GM12878 (cell line): ENCODE data around the gene TBC1D20. TPM values are rescaled to one million over a fixed set of nuclear protein-coding genes. Genes with fewer than 3 reads are reported as not detected.

ENCODE experiments used
- ATAC-seq: fragments of 200-7000 bp; cut with Tn5 transposase; 3 replicates; pipeline ENCODE4 v1.9.1; 2020; ENCODE audit warnings: mild to moderate bottlenecking, moderate library complexity
- BruUV-seq: library from RNA; stranded (reverse); fragments of 400-500 nt; replicated peaks from 2 replicates; lab custom pipeline; 2021; lab: Mats Ljungman, UMichigan
- CTCF ChIA-PET: fragments of 300-600 bp; sonication (Branson Sonifier 250); formaldehyde crosslinking; extraction: SDS; loops from one replicate; lab custom pipeline; 2021; ENCODE audit warnings: inconsistent platforms; lab: Yijun Ruan, JAX
- POLR2A ChIA-PET: fragments of 350-600 bp; formaldehyde crosslinking; extraction: SDS; loops from one replicate; lab custom pipeline; 2021; ENCODE audit warnings: inconsistent platforms; lab: Charles Lee
- RAD21 ChIA-PET: fragments of 300-600 bp; sonication (Branson Sonifier 250); formaldehyde crosslinking; loops from one replicate; lab custom pipeline; 2023; ENCODE audit warnings: antibody characterized with exemption; ENCODE audit not compliant: unreplicated experiment; lab: Charles Lee
- SMC1A ChIA-PET: fragments of 300-600 bp; sonication (Branson Sonifier 250); formaldehyde crosslinking; loops from one replicate; lab custom pipeline; 2023; ENCODE audit not compliant: unreplicated experiment, uncharacterized antibody; lab: Charles Lee
- DNase-seq: peaks from one replicate; pipeline ENCODE4 v3.0.0-alpha.2; 2011; ENCODE audit warnings: low read depth, low spot score
- FAIRE-seq: peaks from 3 replicates; lab custom pipeline; 2011; peaks lifted over from hg19 to GRCh38; lab: Jason Lieb, UNC
- H2AFZ ChIP-seq: 2 replicates; pipeline ENCODE4 v1.6.0; 2011; ENCODE audit warnings: low read depth, low read length, control low read depth; ENCODE audit not compliant: control insufficient read depth
- H3K27ac ChIP-seq: 2 replicates; pipeline ENCODE4 v1.5.1; 2011; ENCODE audit warnings: control low read depth; ENCODE audit not compliant: control insufficient read depth, insufficient read depth
- H3K27me3 ChIP-seq, 2 experiments: replicated peaks in 1 of 2; 2 replicates each; pipeline versions ENCODE4 v1.6.0 to v1.6.1; 2011; ENCODE audit warnings: low read length in 1 of 2; ENCODE audit not compliant: control insufficient read depth in 2 of 2, insufficient read depth in 2 of 2
- H3K36me3 ChIP-seq, 2 experiments: 2 replicates each; pipeline ENCODE4 v1.5.1; 2011; ENCODE audit warnings: low read length in 1 of 2; ENCODE audit not compliant: control insufficient read depth in 2 of 2, insufficient read depth in 2 of 2
- H3K4me1 ChIP-seq: 2 replicates; pipeline ENCODE4 v1.6.1; 2011; ENCODE audit warnings: mild to moderate bottlenecking, low read length, moderate library complexity, mixed read lengths; ENCODE audit not compliant: control insufficient read depth, insufficient read depth
- H3K4me2 ChIP-seq: 2 replicates; pipeline ENCODE4 v1.6.0; 2011; ENCODE audit warnings: control low read depth; ENCODE audit not compliant: control insufficient read depth, insufficient read depth
- H3K4me3 ChIP-seq: fragments of 200-600 bp; sonication (generic); 2 replicates; pipeline ENCODE4 v1.5.1; 2016
- H3K79me2 ChIP-seq: 2 replicates; pipeline ENCODE4 v1.6.0; 2011; ENCODE audit warnings: low read length; ENCODE audit not compliant: control insufficient read depth, insufficient read depth
- H3K9ac ChIP-seq: 2 replicates; pipeline ENCODE4 v1.8.0; 2011; ENCODE audit warnings: low read length, control low read depth, mixed read lengths; ENCODE audit not compliant: control insufficient read depth, insufficient read depth
- H3K9me3 ChIP-seq: replicated peaks from 3 replicates; pipeline ENCODE4 v1.5.1; 2011; ENCODE audit warnings: mild to moderate bottlenecking, low read length; ENCODE audit not compliant: control insufficient read depth, insufficient read depth
- H4K20me1 ChIP-seq: 2 replicates; pipeline ENCODE4 v1.6.0; 2011; ENCODE audit not compliant: control insufficient read depth, insufficient read depth
- BCL3 ChIP-seq: IDR thresholded peaks from 2 replicates; pipeline ENCODE4 v1.6.1; 2011; ENCODE audit warnings: borderline replicate concordance, low read depth, mild to moderate bottlenecking, moderate library complexity, low read length; ENCODE audit not compliant: insufficient read depth, poor library complexity, severe bottlenecking
- CEBPB ChIP-seq, 2 experiments: fragments of 150-350 bp in 1 of 2; IDR thresholded peaks; 2 replicates each; pipeline ENCODE4 v1.6.1; 2012 to 2014; ENCODE audit warnings: low read depth in 2 of 2, low read length in 2 of 2, borderline replicate concordance in 1 of 2, inconsistent platforms in 1 of 2
- GABPA ChIP-seq: IDR thresholded peaks from 2 replicates; pipeline ENCODE4 v1.6.1; 2014; ENCODE audit warnings: antibody characterized with exemption, low read depth, mild to moderate bottlenecking, inconsistent platforms
- JUND ChIP-seq: IDR thresholded peaks from 2 replicates; pipeline ENCODE4 v1.6.1; 2012; ENCODE audit warnings: low read depth, mild to moderate bottlenecking, low read length, improper control_type of control experiment, moderate library complexity
- POLR2AphosphoS2 ChIP-seq: IDR thresholded peaks from 2 replicates; pipeline ENCODE4 v1.6.1; 2011; ENCODE audit warnings: low read depth, mild to moderate bottlenecking, low read length, improper control_type of control experiment, moderate library complexity
- TCF7 ChIP-seq: IDR thresholded peaks from 2 replicates; pipeline ENCODE4 v1.6.1; 2014; ENCODE audit warnings: antibody characterized with exemption, borderline replicate concordance
- ZNF622 ChIP-seq: fragments of 450-650 bp; IDR thresholded peaks from 2 replicates; pipeline ENCODE4 v1.6.1; 2017; ENCODE audit warnings: mild to moderate bottlenecking, inconsistent platforms
- WGBS: methylation state at CpG from one replicate; pipeline ENCODE4 v1.1.6; 2016; ENCODE audit warnings: low lambda C conversion rate; ENCODE audit not compliant: insufficient replicate concordance, insufficient coverage; ENCODE audit errors: missing lambda C conversion rate; 5-methylcytosine and 5-hydroxymethylcytosine counted together
- in situ Hi-C: fragments of 300-500 bp; cut with MboI; formaldehyde crosslinking; loops from 9 replicates; pipeline ENCODE4 v1.14.3; 2018; ENCODE audit warnings: mixed read lengths
- intact Hi-C: fragments of 100-400 bp; cut with micrococcal nuclease; formaldehyde crosslinking; loops from one replicate; pipeline ENCODE4 v1.14.2; 2022; ENCODE audit not compliant: unreplicated experiment
- polyA plus RNA-seq, 11 experiments: library from polyadenylated mRNA; depleted of rRNA in 4 of 11; unstranded in 6 of 11; stranded (reverse) in 5 of 11; fragments of >200 nt; fragmentation: Nextera tagmentation in 4 of 11; fragmentation: Illumina TruSeq in 1 of 11; extraction: Ambion mirVana in 4 of 11; extraction: Trizol in 1 of 11; gene quantifications; 1 replicate in 1 of 11; 2 replicates in 10 of 11; pipeline versions ENCODE4 v1.2.1 to v1.2.3, GENCODE V29; 2011 to 2016; ENCODE audit warnings: inconsistent platforms in 2 of 11, missing spikeins in 2 of 11, low read depth in 1 of 11
- total RNA-seq, 4 experiments: library from RNA; depleted of rRNA in 3 of 4; stranded (reverse); fragments of >200 nt in 3 of 4; fragmentation: Illumina TruSeq in 1 of 4; extraction: Trizol in 1 of 4; gene quantifications; 2 replicates each; pipeline versions ENCODE4 v1.2.1 to v1.2.3, GENCODE V29; 2013 to 2021
- TF ChIP-seq, protein P1 (sequence below): IDR thresholded peaks from 2 replicates; pipeline ENCODE4 v1.6.1; 2011; ENCODE audit warnings: borderline replicate concordance, low read depth, mild to moderate bottlenecking, moderate library complexity, mixed read lengths, low read length; ENCODE audit not compliant: insufficient read depth; ENCODE audit errors: extremely low read length
- TF ChIP-seq, protein P2 (sequence below): IDR thresholded peaks from 2 replicates; pipeline ENCODE4 v1.6.1; 2012; ENCODE audit warnings: mild to moderate bottlenecking, low read depth, low read length

Gene TBC1D20
- total and polyA plus RNA-seq, 10 of the 15 experiments (the other 5 are each of a cell fraction or from before 2014, with no cell fraction given): 4.3 to 17.9 (median 11.2) TPM

DNA sequence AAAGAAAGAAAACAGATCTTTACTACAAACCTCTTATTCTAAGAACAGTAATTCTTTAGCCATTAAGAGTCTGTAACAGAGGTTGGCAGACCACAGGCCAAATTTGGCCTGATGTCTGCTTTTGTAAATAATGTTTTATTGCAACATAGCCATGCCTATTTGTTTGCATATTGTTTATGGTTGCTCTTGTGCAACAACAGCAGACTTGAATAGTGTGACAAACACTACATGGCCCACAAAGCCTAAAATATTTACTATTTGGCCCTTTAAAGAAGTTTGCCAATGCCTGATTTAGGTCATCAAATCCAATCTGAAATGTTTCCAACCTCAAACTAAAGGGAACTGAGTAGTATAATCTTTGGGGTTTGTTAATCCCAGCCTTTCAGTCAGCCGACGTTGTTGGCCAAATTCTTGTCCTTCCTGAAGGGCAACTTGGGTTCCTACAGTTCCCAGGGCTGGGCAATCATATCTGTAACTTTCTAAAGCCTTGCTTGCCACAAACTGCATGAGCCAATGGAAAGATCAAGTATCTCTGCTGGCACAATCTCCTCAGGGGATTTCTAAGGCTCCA is 33.9 kb upstream of the TBC1D20 start:
- ChIA-PET SMC1A (no interaction called here), RAD21 (interaction anchor here (0.9 kb wide), 1 partner anchor 40 kb away, joined by 4 read pairs; no protein-coding TSS in a partner anchor), POLR2A (interaction anchor here (2.1 kb wide), 1 partner anchor 9 kb away, joined by 8 read pairs; no protein-coding TSS in a partner anchor), CTCF (interaction anchor here (0.6 kb wide), 1 partner anchor 39 kb away, joined by 4 read pairs; no protein-coding TSS in a partner anchor)
- H3K27me3 ChIP-seq: no peaks in the 10 kb centered on the region
- in situ Hi-C loops (no loop called here), intact Hi-C loops (no loop called here)
- no peaks in the 10 kb centered on the region for H4K20me1 ChIP-seq
- H3K79me2 ChIP-seq: no peaks in the 10 kb centered on the region
- ATAC-seq (no peak), FAIRE-seq (no peak), DNase-seq (no peak)
- no peak overlapping the region for H2AFZ ChIP-seq
- no peak overlapping the region for H3K9ac ChIP-seq
- H3K4me1 ChIP-seq: no peaks in the 10 kb centered on the region
- no peak for TF ChIP-seq TCF7
- no peak for TF ChIP-seq JUND
- peaks cover 4 to 35% of the 10 kb centered on the region in 2 experiments for H3K36me3 ChIP-seq
- WGBS: 100% methylated on average over 2 of the region's 2 CpGs
- H3K9me3 ChIP-seq: no peaks in the 10 kb centered on the region
- BruUV-seq: no TSS peak
- no peak overlapping the region for H3K27ac ChIP-seq
- no peak overlapping the region for H3K4me2 ChIP-seq
- H3K4me3 ChIP-seq: no peak overlapping the region

GRCh38 chr20:492159-492558 is 29.8 kb upstream of the TBC1D20 start:
- in situ Hi-C loops: no loop called here
- FAIRE-seq: no peak
- SMC1A ChIA-PET: interaction anchor here (0.9 to 1.0 kb wide), 2 partner anchors 45 to 51 kb away, joined by 5 read pairs; partner anchors contain the start of gene CSNK2A1
- Histone ChIP-seq H3K79me2 (no peaks in the 10 kb centered on the region), H3K27me3 (no peaks in the 10 kb centered on the region), H2AFZ (no peak overlapping the region), H3K4me2 (no peak overlapping the region), H3K36me3 (peaks cover 10 to 36% of the 10 kb centered on the region in 2 experiments), H4K20me1 (no peaks in the 10 kb centered on the region), H3K4me1 (no peaks in the 10 kb centered on the region), H3K9ac (no peak overlapping the region), H3K27ac (no peak overlapping the region), H3K9me3 (no peaks in the 10 kb centered on the region), H3K4me3 (no peak overlapping the region)
- intact Hi-C loops: no loop called here
- no peak for DNase-seq
- CTCF ChIA-PET: interaction anchor here (1.1 to 1.3 kb wide), 3 partner anchors 10 to 28 kb away, joined by 4 to 5 read pairs (median 5); no protein-coding TSS in a partner anchor
- no TSS peak for BruUV-seq
- no peak for ATAC-seq
- POLR2A ChIA-PET: no interaction called here
- 96% methylated on average over 5 of the region's 5 CpGs for WGBS
- RAD21 ChIA-PET: interaction anchor here (1.0 to 1.4 kb wide), 2 partner anchors 69 to 137 kb away, joined by 3 read pairs; no protein-coding TSS in a partner anchor
- TF ChIP-seq ZNF622 (no peak), BCL3 (no peak), GABPA (no peak), CEBPB (IDR thresholded peaks at IDR 0.05; ENCODE audit: borderline replicate concordance in 1 of 2, low read depth in 2 of 2, low read length in 2 of 2) (no peak), POLR2AphosphoS2 (no peak)
- TF ChIP-seq, protein P1, sequence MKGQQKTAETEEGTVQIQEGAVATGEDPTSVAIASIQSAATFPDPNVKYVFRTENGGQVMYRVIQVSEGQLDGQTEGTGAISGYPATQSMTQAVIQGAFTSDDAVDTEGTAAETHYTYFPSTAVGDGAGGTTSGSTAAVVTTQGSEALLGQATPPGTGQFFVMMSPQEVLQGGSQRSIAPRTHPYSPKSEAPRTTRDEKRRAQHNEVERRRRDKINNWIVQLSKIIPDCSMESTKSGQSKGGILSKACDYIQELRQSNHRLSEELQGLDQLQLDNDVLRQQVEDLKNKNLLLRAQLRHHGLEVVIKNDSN: no peak
- TF ChIP-seq, protein P2, sequence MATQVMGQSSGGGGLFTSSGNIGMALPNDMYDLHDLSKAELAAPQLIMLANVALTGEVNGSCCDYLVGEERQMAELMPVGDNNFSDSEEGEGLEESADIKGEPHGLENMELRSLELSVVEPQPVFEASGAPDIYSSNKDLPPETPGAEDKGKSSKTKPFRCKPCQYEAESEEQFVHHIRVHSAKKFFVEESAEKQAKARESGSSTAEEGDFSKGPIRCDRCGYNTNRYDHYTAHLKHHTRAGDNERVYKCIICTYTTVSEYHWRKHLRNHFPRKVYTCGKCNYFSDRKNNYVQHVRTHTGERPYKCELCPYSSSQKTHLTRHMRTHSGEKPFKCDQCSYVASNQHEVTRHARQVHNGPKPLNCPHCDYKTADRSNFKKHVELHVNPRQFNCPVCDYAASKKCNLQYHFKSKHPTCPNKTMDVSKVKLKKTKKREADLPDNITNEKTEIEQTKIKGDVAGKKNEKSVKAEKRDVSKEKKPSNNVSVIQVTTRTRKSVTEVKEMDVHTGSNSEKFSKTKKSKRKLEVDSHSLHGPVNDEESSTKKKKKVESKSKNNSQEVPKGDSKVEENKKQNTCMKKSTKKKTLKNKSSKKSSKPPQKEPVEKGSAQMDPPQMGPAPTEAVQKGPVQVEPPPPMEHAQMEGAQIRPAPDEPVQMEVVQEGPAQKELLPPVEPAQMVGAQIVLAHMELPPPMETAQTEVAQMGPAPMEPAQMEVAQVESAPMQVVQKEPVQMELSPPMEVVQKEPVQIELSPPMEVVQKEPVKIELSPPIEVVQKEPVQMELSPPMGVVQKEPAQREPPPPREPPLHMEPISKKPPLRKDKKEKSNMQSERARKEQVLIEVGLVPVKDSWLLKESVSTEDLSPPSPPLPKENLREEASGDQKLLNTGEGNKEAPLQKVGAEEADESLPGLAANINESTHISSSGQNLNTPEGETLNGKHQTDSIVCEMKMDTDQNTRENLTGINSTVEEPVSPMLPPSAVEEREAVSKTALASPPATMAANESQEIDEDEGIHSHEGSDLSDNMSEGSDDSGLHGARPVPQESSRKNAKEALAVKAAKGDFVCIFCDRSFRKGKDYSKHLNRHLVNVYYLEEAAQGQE: no peak
